ENCODE results near the gene TASP1.
"Not testable (repeated sequence)": the region's sequence is repeated elsewhere in the genome, so short reads cannot be mapped to it uniquely, and the experiment has no call there.

DNA sequence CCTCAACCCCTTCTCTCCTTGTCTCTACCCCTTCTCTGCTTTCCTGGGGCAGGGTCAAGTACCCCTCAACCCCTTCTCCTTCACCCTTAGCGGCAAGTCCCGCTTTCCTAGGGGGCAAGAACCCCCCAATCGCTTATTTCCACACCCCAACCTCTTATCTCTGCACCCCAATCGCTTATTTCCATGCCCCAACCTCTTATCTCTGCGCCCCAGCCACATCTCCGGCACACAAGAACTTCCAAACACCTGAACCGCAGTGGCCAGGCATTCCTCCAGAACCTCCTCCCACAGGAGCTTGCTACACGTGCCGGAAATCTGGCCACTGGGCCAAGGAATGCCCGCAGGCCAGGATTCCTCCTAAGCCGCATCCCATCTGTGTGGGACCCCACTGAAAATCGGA lies 279.8 kb downstream of the TASP1 start:
- TF ChIP-seq, protein P1, sequence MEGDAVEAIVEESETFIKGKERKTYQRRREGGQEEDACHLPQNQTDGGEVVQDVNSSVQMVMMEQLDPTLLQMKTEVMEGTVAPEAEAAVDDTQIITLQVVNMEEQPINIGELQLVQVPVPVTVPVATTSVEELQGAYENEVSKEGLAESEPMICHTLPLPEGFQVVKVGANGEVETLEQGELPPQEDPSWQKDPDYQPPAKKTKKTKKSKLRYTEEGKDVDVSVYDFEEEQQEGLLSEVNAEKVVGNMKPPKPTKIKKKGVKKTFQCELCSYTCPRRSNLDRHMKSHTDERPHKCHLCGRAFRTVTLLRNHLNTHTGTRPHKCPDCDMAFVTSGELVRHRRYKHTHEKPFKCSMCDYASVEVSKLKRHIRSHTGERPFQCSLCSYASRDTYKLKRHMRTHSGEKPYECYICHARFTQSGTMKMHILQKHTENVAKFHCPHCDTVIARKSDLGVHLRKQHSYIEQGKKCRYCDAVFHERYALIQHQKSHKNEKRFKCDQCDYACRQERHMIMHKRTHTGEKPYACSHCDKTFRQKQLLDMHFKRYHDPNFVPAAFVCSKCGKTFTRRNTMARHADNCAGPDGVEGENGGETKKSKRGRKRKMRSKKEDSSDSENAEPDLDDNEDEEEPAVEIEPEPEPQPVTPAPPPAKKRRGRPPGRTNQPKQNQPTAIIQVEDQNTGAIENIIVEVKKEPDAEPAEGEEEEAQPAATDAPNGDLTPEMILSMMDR (IDR thresholded peaks at IDR 0.05), result not testable (repeated sequence)
- not testable (repeated sequence) for TF ChIP-seq POLR2A (IDR thresholded peaks at IDR 0.05)

Measured in Peyer's patch (tissue), 4 donors.